GM21717 (cell line): ENCODE measurements around the gene LGALSL.
A peak's percentile ranks its signal among the peaks of the same experiment; 100 is the strongest.
"Not testable (repeated sequence)": the region's sequence is repeated elsewhere in the genome, so short reads cannot be mapped to it uniquely, and the experiment has no call there.

Experiments
- ATAC-seq: cut with Tn5 transposase; IDR thresholded peaks from one replicate; pipeline ENCODE4 v1.9.1; 2021; ENCODE audit warnings: mild to moderate bottlenecking, moderate library complexity; ENCODE audit not compliant: unreplicated experiment

Gene LGALSL

GRCh38 chr2:64442277-64442676, 11.7 kb upstream of the LGALSL start:
- no peak for ATAC-seq

- ATAC-seq: no peak
These were observed 11.0 kb upstream of the LGALSL start for GRCh38 chr2:64442801-64443429.

GRCh38 chr2:64445970-64446369, 8.0 kb upstream of the LGALSL start:
- not testable (repeated sequence) for ATAC-seq

- ATAC-seq: no peak
These were observed 6.5 kb upstream of the LGALSL start for GRCh38 chr2:64447317-64448040.

GRCh38 chr2:64448041-64448426, 5.9 kb upstream of the LGALSL start:
- ATAC-seq: no peak

GRCh38 chr2:64451051-64451450, 2.9 kb upstream of the LGALSL start:
- ATAC-seq: no peak

- peak; percentile 61 for ATAC-seq
These were observed 697 bp downstream of the LGALSL start for GRCh38 chr2:64454386-64455332.

- ATAC-seq: no peak
These were observed 1.6 kb downstream of the LGALSL start for GRCh38 chr2:64455545-64455944.

- ATAC-seq: no peak
These were observed 2.3 kb downstream of the LGALSL start for GRCh38 chr2:64456293-64456692.

- no peak for ATAC-seq
These were observed 3.6 kb downstream of the LGALSL start for GRCh38 chr2:64457524-64457923.

GRCh38 chr2:64459575-64459974, 5.6 kb downstream of the LGALSL start:
- ATAC-seq: no peak

GRCh38 chr2:64460330-64460729, 6.4 kb downstream of the LGALSL start:
- no peak for ATAC-seq

GRCh38 chr2:64461271-64462058, 7.5 kb downstream of the LGALSL start:
- no peak for ATAC-seq

GRCh38 chr2:64462171-64462570, 8.2 kb downstream of the LGALSL start:
- ATAC-seq: no peak

GRCh38 chr2:64462940-64463700, 9.2 kb downstream of the LGALSL start:
- no peak for ATAC-seq

GRCh38 chr2:64463781-64464180, 9.8 kb downstream of the LGALSL start:
- no peak for ATAC-seq

GRCh38 chr2:64466478-64467085, 12.6 kb downstream of the LGALSL start:
- ATAC-seq: no peak

GRCh38 chr2:64467096-64467843, 13.3 kb downstream of the LGALSL start:
- no peak for ATAC-seq

GRCh38 chr2:64469261-64469660, 15.3 kb downstream of the LGALSL start:
- ATAC-seq: no peak
